Hepatocyte (in vitro differentiated cells): ENCODE measurements around the gene EVI5L.

ENCODE experiments used
- CTCF ChIP-seq: fragments of 200-600 bp; sonication (generic); IDR thresholded peaks from 2 replicates; pipeline ENCODE4 v1.5.1; 2016; ENCODE audit warnings: antibody characterized with exemption, mild to moderate bottlenecking; ENCODE audit not compliant: poor library complexity
- EZH2 ChIP-seq: fragments of 200-600 bp; sonication (generic); IDR thresholded peaks from 2 replicates; pipeline ENCODE4 v1.6.1; 2016; ENCODE audit warnings: antibody characterized with exemption, mild to moderate bottlenecking, borderline replicate concordance

- no peak for TF ChIP-seq CTCF
- no peak for TF ChIP-seq EZH2
These were observed 36.5 kb upstream of the EVI5L start for GRCh38 chr19:7793493-7793892.
